Measurements from ENCODE around the gene ZNF26.

ZNF26 gene

GRCh38 chr12:132952371-132953162, 33.6 kb upstream of the ZNF26 start:
- Histone ChIP-seq H3K27ac (ENCODE audit: low read depth, low read length) (no peak overlapping the region), H4K20me1 (ENCODE audit: control insufficient read depth, insufficient read depth, low read depth, low read length) (no peaks in the 10 kb centered on the region), H3F3A (ENCODE audit: control insufficient read depth, insufficient read depth) (0 out of 2 replicates have a peak, but pooled peaks cover 2% of the 10 kb centered on the region), H3K79me2 (ENCODE audit: control insufficient read depth, low read length) (peaks cover 10% of the 10 kb centered on the region), H3K4me1 (ENCODE audit: control insufficient read depth, low read length) (peaks cover 7% of the 10 kb centered on the region), H3K4me2 (ENCODE audit: low read length) (no peak overlapping the region), H3K27me3 (ENCODE audit: control insufficient read depth, low read length) (no peaks in the 10 kb centered on the region), H3K9me3 (ENCODE audit: control insufficient read depth, insufficient read depth, low read length) (peaks cover 62% of the 10 kb centered on the region), H3K36me3 (ENCODE audit: control insufficient read depth, low read length) (no peaks in the 10 kb centered on the region; the same call in 1 of the 2 replicates), H3K4me3 (ENCODE audit: low read length) (no peak overlapping the region), H3K9me2 (replicated peaks; ENCODE audit: control insufficient read depth, low read length) (no peaks in the 10 kb centered on the region)
- no peak for TF ChIP-seq EZH2phosphoT487 (IDR thresholded peaks at IDR 0.05; ENCODE audit: borderline replicate concordance, low read length)
- no peak for TF ChIP-seq CTCF (IDR thresholded peaks at IDR 0.05; ENCODE audit: low read depth, low read length, poor library complexity, severe bottlenecking)

GRCh38 chr12:132953163-132953425, 33.1 kb upstream of the ZNF26 start:
- 0 out of 2 replicates have a peak, but pooled peaks cover 2% of the 10 kb centered on the region for H3F3A ChIP-seq (ENCODE audit: control insufficient read depth, insufficient read depth)
- no peak overlapping the region for H3K4me3 ChIP-seq (ENCODE audit: low read length)
- H3K36me3 ChIP-seq (ENCODE audit: control insufficient read depth, low read length): no peaks in the 10 kb centered on the region
- peaks cover 58% of the 10 kb centered on the region for H3K9me3 ChIP-seq (ENCODE audit: control insufficient read depth, insufficient read depth, low read length)
- H3K9me2 ChIP-seq (replicated peaks; ENCODE audit: control insufficient read depth, low read length): no peaks in the 10 kb centered on the region
- no peak for TF ChIP-seq EZH2phosphoT487 (IDR thresholded peaks at IDR 0.05; ENCODE audit: borderline replicate concordance, low read length)
- no peak for TF ChIP-seq CTCF (IDR thresholded peaks at IDR 0.05; ENCODE audit: low read depth, low read length, poor library complexity, severe bottlenecking)
- peaks cover 10% of the 10 kb centered on the region for H3K79me2 ChIP-seq (ENCODE audit: control insufficient read depth, low read length)
- peaks cover 7% of the 10 kb centered on the region for H3K4me1 ChIP-seq (ENCODE audit: control insufficient read depth, low read length)
- H3K27me3 ChIP-seq (ENCODE audit: control insufficient read depth, low read length): no peaks in the 10 kb centered on the region
- no peak overlapping the region for H3K27ac ChIP-seq (ENCODE audit: low read depth, low read length)
- H4K20me1 ChIP-seq (ENCODE audit: control insufficient read depth, insufficient read depth, low read depth, low read length): no peaks in the 10 kb centered on the region
- H3K4me2 ChIP-seq (ENCODE audit: low read length): no peak overlapping the region

GRCh38 chr12:132953771-132954170, 32.4 kb upstream of the ZNF26 start:
- no peaks in the 10 kb centered on the region for H3K9me2 ChIP-seq (replicated peaks; ENCODE audit: control insufficient read depth, low read length)
- no peak overlapping the region for H3K4me3 ChIP-seq (ENCODE audit: low read length)
- H4K20me1 ChIP-seq (ENCODE audit: control insufficient read depth, insufficient read depth, low read depth, low read length): no peaks in the 10 kb centered on the region
- H3K27me3 ChIP-seq (ENCODE audit: control insufficient read depth, low read length): no peaks in the 10 kb centered on the region
- H3K9me3 ChIP-seq (ENCODE audit: control insufficient read depth, insufficient read depth, low read length): peaks cover 55% of the 10 kb centered on the region
- TF ChIP-seq CTCF (IDR thresholded peaks at IDR 0.05; ENCODE audit: low read depth, low read length, poor library complexity, severe bottlenecking) (no peak), EZH2phosphoT487 (IDR thresholded peaks at IDR 0.05; ENCODE audit: borderline replicate concordance, low read length) (no peak)
- no peak overlapping the region for H3K27ac ChIP-seq (ENCODE audit: low read depth, low read length)
- no peaks in the 10 kb centered on the region for H3K36me3 ChIP-seq (ENCODE audit: control insufficient read depth, low read length)
- peaks cover 7% of the 10 kb centered on the region for H3K4me1 ChIP-seq (ENCODE audit: control insufficient read depth, low read length)
- H3F3A ChIP-seq (ENCODE audit: control insufficient read depth, insufficient read depth): 0 out of 2 replicates have a peak, but pooled peaks cover 2% of the 10 kb centered on the region
- peaks cover 10% of the 10 kb centered on the region for H3K79me2 ChIP-seq (ENCODE audit: control insufficient read depth, low read length)
- no peak overlapping the region for H3K4me2 ChIP-seq (ENCODE audit: low read length)
